ENCODE data around the gene MEIG1.
"Not testable (repeated sequence)": the region's sequence is repeated elsewhere in the genome, so short reads cannot be mapped to it uniquely, and the experiment has no call there.

Gene MEIG1

GRCh38 chr10:14954934-14955333 is 4.3 kb upstream of the MEIG1 start:
- no peak for DNase-seq (ENCODE audit: low read depth in 2 of 2)

- DNase-seq (ENCODE audit: low read depth in 2 of 2) = no peak
Observed at GRCh38 chr10:14958872-14959220, 342 bp upstream of the MEIG1 start.

- no peak for DNase-seq (ENCODE audit: low read depth in 2 of 2)
Observed at GRCh38 chr10:14967897-14968296, 8.7 kb downstream of the MEIG1 start.

GRCh38 chr10:14971867-14972448 is 12.8 kb downstream of the MEIG1 start:
- peak; percentile 19 to 29 for DNase-seq (ENCODE audit: low read depth in 2 of 2)

GRCh38 chr10:14974153-14974998 is 15.2 kb downstream of the MEIG1 start:
- DNase-seq (ENCODE audit: low read depth in 2 of 2) = not testable (repeated sequence)

DNA sequence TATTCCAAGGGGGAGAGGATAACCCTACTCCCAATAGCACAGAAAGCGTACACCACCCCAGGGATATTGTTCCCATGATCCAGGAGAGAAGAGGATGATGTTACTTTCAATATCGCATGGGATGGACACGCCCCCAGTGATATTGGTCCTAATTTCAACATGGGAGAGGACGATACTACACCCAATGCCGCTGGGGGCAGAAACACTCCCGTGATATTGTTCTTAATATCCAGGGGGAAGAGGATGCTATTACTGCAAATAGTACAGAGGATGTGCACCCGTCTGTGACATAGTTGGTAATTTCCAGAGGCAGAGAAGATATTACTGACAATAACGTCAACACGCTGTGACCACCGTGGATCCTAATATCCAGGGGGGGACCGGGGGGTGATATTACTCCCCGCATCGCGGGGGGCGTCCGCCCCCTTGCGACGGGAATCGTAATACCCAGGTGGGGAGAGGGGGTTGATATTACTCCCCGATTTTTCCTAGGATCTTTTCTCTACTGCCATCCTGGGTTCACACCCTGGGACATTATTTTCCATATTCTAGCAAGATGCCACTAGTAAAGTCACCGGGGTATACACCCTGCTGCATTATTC is 16.6 kb downstream of the MEIG1 start:
- no peak for DNase-seq (ENCODE audit: low read depth in 2 of 2)

- no peak for DNase-seq (ENCODE audit: low read depth in 2 of 2)
Observed at GRCh38 chr10:14982744-14983143, 23.6 kb downstream of the MEIG1 start.

- not testable (repeated sequence) for DNase-seq (ENCODE audit: low read depth in 2 of 2)
Observed at GRCh38 chr10:14989552-14989951, 30.4 kb downstream of the MEIG1 start.

- DNase-seq (ENCODE audit: low read depth in 2 of 2) = peak; percentile 47 to 51
Observed at GRCh38 chr10:14991035-14991749, 32.0 kb downstream of the MEIG1 start.

DNA sequence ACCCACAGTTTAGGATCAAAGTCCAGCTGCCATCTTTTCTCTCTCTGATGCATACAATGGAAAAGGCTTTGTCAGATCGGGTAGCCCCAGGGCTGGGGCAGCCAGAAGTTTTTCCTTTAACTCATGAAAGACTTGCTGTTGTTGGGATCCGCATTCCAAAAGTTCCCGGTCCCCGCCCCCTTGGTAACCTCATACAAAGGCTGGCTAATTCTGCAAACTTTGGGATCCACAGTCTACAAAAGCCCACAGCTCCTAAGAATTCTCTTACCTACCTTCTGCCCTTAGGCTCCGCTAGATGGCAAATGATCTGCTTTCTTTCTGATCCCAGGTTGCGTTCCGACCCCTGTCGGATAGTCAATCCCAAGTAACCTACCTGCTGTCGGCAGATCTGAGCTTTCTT is 33.1 kb downstream of the MEIG1 start:
- not testable (repeated sequence) for DNase-seq (ENCODE audit: low read depth in 2 of 2)

GRCh38 chr10:14993500-14994455 is 34.6 kb downstream of the MEIG1 start:
- not testable (repeated sequence) for DNase-seq (ENCODE audit: low read depth in 2 of 2)

DNA sequence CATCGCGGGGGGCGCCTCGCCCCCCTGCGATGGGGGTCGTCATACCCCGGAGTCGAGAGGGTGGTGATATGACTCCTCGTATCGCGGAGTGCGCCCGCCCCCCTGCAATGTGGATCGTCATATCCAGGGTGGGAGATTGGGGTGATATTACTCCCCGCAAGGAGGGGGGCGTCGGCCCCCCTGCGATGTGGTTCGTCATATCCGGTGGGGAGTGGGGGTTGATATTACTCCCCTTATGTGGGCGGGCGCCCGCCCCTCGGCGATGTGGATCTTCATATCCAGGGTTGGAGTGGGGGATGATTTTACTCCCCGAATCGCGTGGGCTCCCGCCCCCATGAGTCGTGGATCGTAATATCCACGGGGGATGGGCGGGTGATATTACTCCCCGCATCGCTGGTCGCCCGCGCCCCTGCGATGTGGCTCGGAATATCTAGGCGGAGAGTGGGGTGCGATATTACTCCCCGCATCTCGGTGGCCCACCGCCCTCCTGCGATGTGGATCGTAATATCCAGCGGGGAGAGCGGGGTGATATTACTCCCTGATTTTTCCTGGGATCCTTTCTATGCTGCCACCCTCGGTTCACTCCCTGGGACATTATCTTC is 36.9 kb downstream of the MEIG1 start:
- DNase-seq (ENCODE audit: low read depth in 2 of 2) = no peak

DNA sequence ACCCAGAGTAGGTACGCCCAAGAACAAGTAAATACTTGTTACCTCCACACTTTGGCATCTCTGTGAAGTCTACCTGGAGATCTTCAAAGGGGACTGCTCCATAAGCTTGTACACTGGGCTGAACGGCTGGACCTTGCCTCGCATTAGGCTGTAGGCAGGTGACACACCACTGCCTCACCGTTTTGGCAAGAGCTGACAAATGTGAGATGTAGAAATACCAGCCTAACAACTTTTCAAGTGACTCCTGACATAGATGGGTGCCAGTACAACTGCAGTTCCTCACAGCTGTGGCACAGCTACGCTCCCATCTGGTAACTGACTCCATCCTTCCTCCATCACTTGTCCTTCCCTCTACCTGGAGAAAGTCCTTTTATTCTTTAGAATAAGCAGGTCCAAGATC is 54.3 kb downstream of the MEIG1 start:
- not testable (repeated sequence) for DNase-seq (ENCODE audit: low read depth in 2 of 2)

GRCh38 chr10:15015451-15015850 is 56.3 kb downstream of the MEIG1 start:
- DNase-seq (ENCODE audit: low read depth in 2 of 2) = no peak

DNA sequence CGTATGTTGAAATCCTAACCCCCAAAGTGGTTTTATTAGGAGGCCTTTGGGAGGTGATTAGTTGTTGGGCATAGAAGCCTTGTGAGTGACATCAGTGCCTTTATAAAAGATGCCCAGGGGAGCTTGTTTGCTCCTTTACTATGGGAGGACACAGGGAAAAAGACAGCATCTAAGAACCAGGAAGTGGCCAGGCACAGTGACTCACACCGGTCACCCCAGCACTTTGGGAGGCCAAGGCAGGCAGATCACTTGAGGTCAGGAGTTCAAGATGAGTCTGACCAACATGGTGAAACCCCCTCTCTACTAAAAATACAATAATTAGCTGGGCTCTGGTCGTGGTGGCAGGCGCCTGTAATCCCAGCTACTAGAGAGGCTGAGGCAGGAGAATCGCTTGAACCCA is 61.8 kb downstream of the MEIG1 start:
- DNase-seq (ENCODE audit: low read depth in 2 of 2) = not testable (repeated sequence)
